ENCODE measurements around the gene FIP1L1.

GRCh38 chr4:53476232-53477037 lies 99.0 kb downstream of the FIP1L1 start:
- TF ChIP-seq, protein P1, sequence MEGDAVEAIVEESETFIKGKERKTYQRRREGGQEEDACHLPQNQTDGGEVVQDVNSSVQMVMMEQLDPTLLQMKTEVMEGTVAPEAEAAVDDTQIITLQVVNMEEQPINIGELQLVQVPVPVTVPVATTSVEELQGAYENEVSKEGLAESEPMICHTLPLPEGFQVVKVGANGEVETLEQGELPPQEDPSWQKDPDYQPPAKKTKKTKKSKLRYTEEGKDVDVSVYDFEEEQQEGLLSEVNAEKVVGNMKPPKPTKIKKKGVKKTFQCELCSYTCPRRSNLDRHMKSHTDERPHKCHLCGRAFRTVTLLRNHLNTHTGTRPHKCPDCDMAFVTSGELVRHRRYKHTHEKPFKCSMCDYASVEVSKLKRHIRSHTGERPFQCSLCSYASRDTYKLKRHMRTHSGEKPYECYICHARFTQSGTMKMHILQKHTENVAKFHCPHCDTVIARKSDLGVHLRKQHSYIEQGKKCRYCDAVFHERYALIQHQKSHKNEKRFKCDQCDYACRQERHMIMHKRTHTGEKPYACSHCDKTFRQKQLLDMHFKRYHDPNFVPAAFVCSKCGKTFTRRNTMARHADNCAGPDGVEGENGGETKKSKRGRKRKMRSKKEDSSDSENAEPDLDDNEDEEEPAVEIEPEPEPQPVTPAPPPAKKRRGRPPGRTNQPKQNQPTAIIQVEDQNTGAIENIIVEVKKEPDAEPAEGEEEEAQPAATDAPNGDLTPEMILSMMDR (IDR thresholded peaks at IDR 0.05; ENCODE audit: insufficient read depth, low read length, poor library complexity, severe bottlenecking) = no peak
- no peak for TF ChIP-seq EZH2phosphoT487 (conservative IDR thresholded peaks at IDR 0.05; ENCODE audit: low read length)
